DND-41 (cell line): ENCODE data around the gene RAB11FIP3.

ENCODE experiments used
- CTCF ChIP-seq: IDR thresholded peaks from 2 replicates; pipeline ENCODE4 v1.5.1; 2012; ENCODE audit warnings: borderline replicate concordance, low read length, moderate library complexity, mild to moderate bottlenecking; ENCODE audit not compliant: poor library complexity, severe bottlenecking; ENCODE audit errors: extremely low read depth
- EZH2 ChIP-seq: IDR thresholded peaks from 3 replicates; pipeline ENCODE4 v1.6.1; 2012; ENCODE audit warnings: borderline replicate concordance, low read depth, mild to moderate bottlenecking, moderate library complexity, low read length, inconsistent platforms; ENCODE audit not compliant: severe bottlenecking

- no peak for TF ChIP-seq CTCF
- no peak for TF ChIP-seq EZH2
Measured at GRCh38 chr16:426906-427249, 1.4 kb downstream of the RAB11FIP3 start.
